Measurements from ENCODE around the gene UNC93B1. TPM values are rescaled to one million over a fixed set of nuclear protein-coding genes. Genes with fewer than 3 reads are reported as not detected.
A peak's percentile ranks its signal among the peaks of the same experiment; 100 is the strongest.

The UNC93B1 gene
- total and polyA plus RNA-seq, 10 donors, result 110 to 192 (median 132) TPM

DNA sequence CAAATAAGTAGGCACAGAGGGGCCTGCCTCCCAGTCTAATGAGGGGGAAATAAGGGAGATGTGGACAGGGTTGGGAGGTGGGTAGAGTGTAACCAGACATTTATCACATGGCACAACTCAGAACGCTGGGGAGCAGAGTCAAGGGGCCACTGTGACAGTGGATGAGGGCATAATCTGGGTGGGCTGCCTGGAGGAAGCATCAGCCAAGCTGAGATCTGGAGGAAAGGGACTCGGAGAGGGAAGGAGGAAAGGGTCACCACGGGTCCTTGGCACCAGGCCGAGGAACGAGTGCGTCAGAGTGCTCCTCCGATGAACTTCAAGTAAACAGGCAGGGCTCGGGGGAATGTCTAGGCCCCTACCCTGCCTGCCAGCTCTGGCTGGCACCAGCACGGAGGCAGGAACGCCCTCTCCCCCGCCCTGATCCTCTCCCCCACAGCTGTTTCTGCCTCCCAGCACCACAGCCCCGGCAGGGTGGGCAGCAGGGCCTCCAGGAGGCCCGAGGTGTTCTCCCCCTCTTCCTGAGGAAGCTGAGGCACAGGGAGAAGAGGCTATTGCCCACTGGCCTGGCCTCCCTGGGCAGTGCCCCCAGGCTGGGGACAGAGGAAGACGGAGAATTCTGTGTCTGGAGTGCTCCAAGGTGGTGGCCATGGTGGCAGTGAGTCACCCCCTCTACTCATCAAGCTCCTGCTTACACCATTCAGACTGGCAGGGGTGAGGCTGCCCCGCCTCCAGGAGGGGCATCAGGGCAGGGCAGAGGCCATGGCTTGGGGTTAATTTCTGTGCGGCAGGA lies 10.5 kb upstream of the UNC93B1 start:
- H3K27me3 ChIP-seq (replicated peaks in 1 of 7), result peaks cover 0 to 5% (median 0%) of the 10 kb centered on the region in 7 donors
- DNase-seq, result no peak
- H3K27ac ChIP-seq, result peak overlapping the region in 6 of 8 donors; percentile 5 to 93 (median 90)
- H3K4me3 ChIP-seq, result peak overlapping the region in 1 of 8 donors; percentile 5
- intact Hi-C loops (cut with DNase I; ENCODE audit: low total_unique reads), result no loop called here
- whole genome bisulfite sequencing, 5 donors, result 29 to 51% (median 49%) methylated on average over 15 to 16 of the region's 16 CpGs
- TF ChIP-seq POLR2AphosphoS5 (IDR thresholded peaks at IDR 0.05), result peak; percentile 47 to 61 (median 54)
- TF ChIP-seq, protein P1, sequence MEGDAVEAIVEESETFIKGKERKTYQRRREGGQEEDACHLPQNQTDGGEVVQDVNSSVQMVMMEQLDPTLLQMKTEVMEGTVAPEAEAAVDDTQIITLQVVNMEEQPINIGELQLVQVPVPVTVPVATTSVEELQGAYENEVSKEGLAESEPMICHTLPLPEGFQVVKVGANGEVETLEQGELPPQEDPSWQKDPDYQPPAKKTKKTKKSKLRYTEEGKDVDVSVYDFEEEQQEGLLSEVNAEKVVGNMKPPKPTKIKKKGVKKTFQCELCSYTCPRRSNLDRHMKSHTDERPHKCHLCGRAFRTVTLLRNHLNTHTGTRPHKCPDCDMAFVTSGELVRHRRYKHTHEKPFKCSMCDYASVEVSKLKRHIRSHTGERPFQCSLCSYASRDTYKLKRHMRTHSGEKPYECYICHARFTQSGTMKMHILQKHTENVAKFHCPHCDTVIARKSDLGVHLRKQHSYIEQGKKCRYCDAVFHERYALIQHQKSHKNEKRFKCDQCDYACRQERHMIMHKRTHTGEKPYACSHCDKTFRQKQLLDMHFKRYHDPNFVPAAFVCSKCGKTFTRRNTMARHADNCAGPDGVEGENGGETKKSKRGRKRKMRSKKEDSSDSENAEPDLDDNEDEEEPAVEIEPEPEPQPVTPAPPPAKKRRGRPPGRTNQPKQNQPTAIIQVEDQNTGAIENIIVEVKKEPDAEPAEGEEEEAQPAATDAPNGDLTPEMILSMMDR (IDR thresholded peaks at IDR 0.05 in 8 of 11, conservative IDR thresholded peaks at IDR 0.05 in 3 of 11), result no peak
- H3K36me3 ChIP-seq, result peaks cover 0 to 51% (median 0%) of the 10 kb centered on the region in 6 donors
- H3K4me1 ChIP-seq, result peaks cover 6 to 80% (median 58%) of the 10 kb centered on the region in 6 donors
- H3K9me3 ChIP-seq, result no peaks in the 10 kb centered on the region

- Histone ChIP-seq H3K4me1 (peaks cover 11 to 87% (median 64%) of the 10 kb centered on the region in 6 donors), H3K4me3 (no peak overlapping the region), H3K27ac (peak overlapping the region in 6 of 8 donors; percentile 5 to 93 (median 90)), H3K9me3 (no peaks in the 10 kb centered on the region), H3K36me3 (peaks cover 0 to 44% (median 0%) of the 10 kb centered on the region in 6 donors), H3K27me3 (replicated peaks in 1 of 7) (peaks cover 0 to 5% (median 0%) of the 10 kb centered on the region in 7 donors)
- TF ChIP-seq POLR2A (IDR thresholded peaks at IDR 0.05), result no peak
- intact Hi-C loops (cut with DNase I; ENCODE audit: low total_unique reads), result no loop called here
- WGBS, 5 donors, result 91 to 94% (median 93%) methylated on average over 12 to 14 of the region's 14 CpGs
- DNase-seq, result no peak
These were observed 9.8 kb upstream of the UNC93B1 start for GRCh38 chr11:68013611-68014156.

DNA sequence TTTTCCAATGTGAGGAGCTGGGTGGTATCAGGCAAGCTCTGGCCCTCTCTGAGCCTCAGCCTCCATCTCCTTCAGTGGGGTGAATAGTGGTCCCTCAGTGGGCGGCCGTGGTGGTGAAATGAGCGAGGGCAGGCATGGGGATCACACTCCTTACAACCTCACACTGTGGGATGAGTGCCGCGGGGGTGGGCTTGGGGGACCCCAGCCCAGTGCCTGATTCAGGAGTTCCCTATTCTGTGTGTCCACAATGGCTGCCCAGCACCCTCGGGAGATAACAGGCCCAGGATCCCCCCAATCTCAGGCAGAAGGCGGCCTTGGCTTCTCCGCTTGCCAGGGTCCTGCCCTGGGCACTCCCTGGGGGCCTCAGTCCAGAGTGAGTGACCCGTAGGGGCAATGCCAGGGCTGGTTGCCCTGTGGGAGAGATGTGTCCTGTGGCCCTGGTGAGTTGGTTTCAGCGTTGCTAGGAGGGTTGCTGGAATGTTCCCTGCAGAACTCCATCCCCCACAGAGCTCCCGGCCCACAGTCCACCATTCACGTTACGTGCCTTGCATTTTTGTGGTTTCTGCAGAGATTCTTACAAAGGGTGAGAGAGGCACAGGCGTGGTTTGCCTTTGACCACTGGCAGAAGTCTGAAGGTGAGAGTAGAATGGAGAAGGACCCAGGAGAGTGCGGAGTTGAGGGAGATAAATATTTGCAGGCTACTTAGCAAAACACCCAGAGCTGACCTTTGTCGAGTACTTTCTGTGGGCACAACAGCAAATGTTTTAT lies 9.1 kb upstream of the UNC93B1 start:
- intact Hi-C loops (cut with DNase I; ENCODE audit: low total_unique reads), result no loop called here
- Histone ChIP-seq H3K9me3 (no peaks in the 10 kb centered on the region), H3K27me3 (replicated peaks in 1 of 7) (peaks cover 0 to 5% (median 0%) of the 10 kb centered on the region in 7 donors), H3K4me3 (no peak overlapping the region), H3K27ac (peak overlapping the region in 7 of 8 donors; percentile 29 to 93 (median 91)), H3K4me1 (peaks cover 11 to 87% (median 68%) of the 10 kb centered on the region in 6 donors), H3K36me3 (peaks cover 0 to 38% (median 0%) of the 10 kb centered on the region in 6 donors)
- 64 to 82% (median 79%) methylated on average over 10 to 16 of the region's 16 CpGs for WGBS, 5 donors
- DNase-seq, result no peak
- TF ChIP-seq POLR2AphosphoS5 (IDR thresholded peaks at IDR 0.05) (peak in 2 of 3 donors; percentile 34 to 43), POLR2A (IDR thresholded peaks at IDR 0.05) (no peak)
- TF ChIP-seq, protein P1 (IDR thresholded peaks at IDR 0.05 in 8 of 11, conservative IDR thresholded peaks at IDR 0.05 in 3 of 11), result no peak

DNA sequence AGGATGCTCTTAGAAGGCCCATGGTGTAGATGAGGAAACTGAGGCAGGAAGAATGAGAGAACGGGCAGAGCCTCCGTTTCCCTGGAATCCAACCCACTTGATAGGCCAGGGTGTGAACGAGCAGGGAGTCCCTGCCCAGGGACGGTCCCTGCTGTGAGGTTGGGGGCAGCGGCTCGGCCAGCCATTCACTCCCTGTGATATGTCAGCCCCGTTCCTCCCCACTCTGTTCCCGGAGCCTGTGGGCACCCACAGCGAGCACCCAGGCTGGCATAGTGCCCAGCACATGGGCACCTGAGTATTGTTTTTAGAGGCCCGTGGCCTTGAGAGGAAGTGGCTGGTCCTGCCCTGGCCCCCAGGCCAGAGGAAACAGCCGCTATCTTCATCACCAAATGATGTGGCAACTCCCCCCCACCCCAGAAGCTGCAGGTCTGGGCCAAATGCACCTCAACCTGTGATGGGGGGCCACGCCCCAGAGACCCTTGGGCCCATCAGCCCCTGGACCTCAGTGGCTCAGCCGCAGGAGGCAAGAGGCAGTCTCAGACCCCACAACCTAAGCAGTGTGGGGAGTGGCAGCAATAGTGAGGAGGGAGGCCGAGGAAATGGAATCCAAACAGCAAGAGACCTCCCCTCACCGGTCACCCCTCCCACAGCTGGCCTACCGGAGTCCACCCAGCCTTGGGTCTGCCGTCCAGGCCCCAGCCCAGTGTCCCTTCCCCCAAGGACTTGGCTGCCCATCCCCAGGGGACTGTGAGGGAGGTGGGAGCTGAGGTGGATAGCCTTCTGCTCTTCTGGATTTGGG lies 8.3 kb upstream of the UNC93B1 start:
- intact Hi-C loops (cut with DNase I; ENCODE audit: low total_unique reads), result no loop called here
- Histone ChIP-seq H3K36me3 (peaks cover 0 to 30% (median 0%) of the 10 kb centered on the region in 6 donors), H3K27me3 (replicated peaks in 1 of 7) (peaks cover 0 to 5% (median 0%) of the 10 kb centered on the region in 7 donors), H3K4me1 (peaks cover 11 to 84% (median 65%) of the 10 kb centered on the region in 6 donors), H3K4me3 (peak overlapping the region in 1 of 8 donors; percentile 65), H3K27ac (peak overlapping the region in 7 of 8 donors; percentile 51 to 93 (median 91)), H3K9me3 (no peaks in the 10 kb centered on the region)
- no peak for DNase-seq
- no peak for TF ChIP-seq POLR2A (IDR thresholded peaks at IDR 0.05)
- TF ChIP-seq, protein P1 (IDR thresholded peaks at IDR 0.05 in 8 of 11, conservative IDR thresholded peaks at IDR 0.05 in 3 of 11), result no peak
- WGBS, 5 donors, result 52 to 75% (median 58%) methylated on average over 16 to 17 of the region's 17 CpGs
